ENCODE measurements around the gene C15orf62. TPM values are rescaled to one million over a fixed set of nuclear protein-coding genes. Genes with fewer than 3 reads are reported as not detected.

C15orf62 gene
- total RNA-seq, 1 experiment from 2014 or later: 0.72 TPM

GRCh38 chr15:40763801-40764628, 5.8 kb upstream of the C15orf62 start, which contains the start of gene GCHFR (continued):
- TF ChIP-seq ATF6 (CRISPR knock-in tag; IDR thresholded peaks at IDR 0.05): no peak
- peak; percentile 55; the same call in 1 of the 2 replicates for TF ChIP-seq USF2 (CRISPR knock-in tag; IDR thresholded peaks at IDR 0.05)
- no peak for TF ChIP-seq ZSCAN18 (CRISPR knock-in tag; IDR thresholded peaks at IDR 0.05)
- TF ChIP-seq ZNF317 (CRISPR knock-in tag; IDR thresholded peaks at IDR 0.05; ENCODE audit: borderline replicate concordance, low read depth): no peak
- TF ChIP-seq ZMAT4 (CRISPR knock-in tag; IDR thresholded peaks at IDR 0.05): no peak
- TF ChIP-seq FOXK1 (CRISPR knock-in tag; IDR thresholded peaks at IDR 0.05): peak; percentile 48
- peak; percentile 66; the same call in 1 of the 2 replicates for TF ChIP-seq ESRRA (CRISPR knock-in tag; IDR thresholded peaks at IDR 0.05; ENCODE audit: borderline replicate concordance)
- TF ChIP-seq AFF4 (CRISPR knock-in tag; IDR thresholded peaks at IDR 0.05; ENCODE audit: borderline replicate concordance): peak; percentile 60; the same call in 1 of the 2 replicates
- TF ChIP-seq ARID4B (CRISPR knock-in tag; IDR thresholded peaks at IDR 0.05; ENCODE audit: borderline replicate concordance): peak; percentile 82; the same call in 1 of the 2 replicates
- no peak for TF ChIP-seq PRRX2 (CRISPR knock-in tag; IDR thresholded peaks at IDR 0.05)
- peak; percentile 17; the same call in 1 of the 2 replicates for TF ChIP-seq FOXP4 (CRISPR knock-in tag; IDR thresholded peaks at IDR 0.05)
- TF ChIP-seq IRF1 (CRISPR knock-in tag; IDR thresholded peaks at IDR 0.05): no peak
- TF ChIP-seq MAX (CRISPR knock-in tag; IDR thresholded peaks at IDR 0.05): peak; percentile 18; the same call in 1 of the 2 replicates
- peak; percentile 74 for TF ChIP-seq TP53 (CRISPR knock-in tag; IDR thresholded peaks at IDR 0.05)
- TF ChIP-seq NFE2L1 (CRISPR knock-in tag; IDR thresholded peaks at IDR 0.05): no peak
- peak; percentile 68; the same call in 1 of the 2 replicates for TF ChIP-seq JUN (CRISPR knock-in tag; IDR thresholded peaks at IDR 0.05)
- 0 out of 2 replicates have a peak, but pooled peaks have one; percentile 69 for TF ChIP-seq ZBTB21 (CRISPR knock-in tag; IDR thresholded peaks at IDR 0.05; ENCODE audit: borderline replicate concordance)
- TF ChIP-seq ZNF232 (CRISPR knock-in tag; IDR thresholded peaks at IDR 0.05): no peak
